ENCODE data around the gene LBH.

DNA sequence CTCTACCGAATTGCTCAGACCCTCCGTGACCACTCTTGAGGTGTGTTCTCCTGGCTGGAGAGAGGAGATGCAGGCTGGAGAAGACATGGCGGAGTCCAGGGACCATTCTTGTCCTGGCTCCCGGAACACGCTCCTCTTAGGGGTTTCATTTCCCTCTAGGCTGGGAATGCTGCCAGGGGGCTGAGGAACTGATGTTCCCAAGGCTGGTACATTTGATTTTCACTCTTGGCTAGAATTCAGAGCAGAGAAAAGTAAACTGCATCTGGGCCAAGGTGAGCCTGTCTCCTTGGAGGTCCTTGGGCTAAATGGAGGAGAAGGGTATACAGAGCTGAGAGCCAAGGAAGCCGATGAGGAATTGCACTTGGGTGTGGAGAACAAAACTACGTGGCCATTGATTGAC is 28.2 kb upstream of the LBH start:
- TF ChIP-seq MAX (IDR thresholded peaks at IDR 0.05) = no peak
- no peak for TF ChIP-seq POLR2A (IDR thresholded peaks at IDR 0.05; ENCODE audit: borderline replicate concordance, extremely low read depth, insufficient read depth, insufficient read length)
- TF ChIP-seq SIN3A (IDR thresholded peaks at IDR 0.05; ENCODE audit: low read depth) = no peak
- TF ChIP-seq, protein P1, sequence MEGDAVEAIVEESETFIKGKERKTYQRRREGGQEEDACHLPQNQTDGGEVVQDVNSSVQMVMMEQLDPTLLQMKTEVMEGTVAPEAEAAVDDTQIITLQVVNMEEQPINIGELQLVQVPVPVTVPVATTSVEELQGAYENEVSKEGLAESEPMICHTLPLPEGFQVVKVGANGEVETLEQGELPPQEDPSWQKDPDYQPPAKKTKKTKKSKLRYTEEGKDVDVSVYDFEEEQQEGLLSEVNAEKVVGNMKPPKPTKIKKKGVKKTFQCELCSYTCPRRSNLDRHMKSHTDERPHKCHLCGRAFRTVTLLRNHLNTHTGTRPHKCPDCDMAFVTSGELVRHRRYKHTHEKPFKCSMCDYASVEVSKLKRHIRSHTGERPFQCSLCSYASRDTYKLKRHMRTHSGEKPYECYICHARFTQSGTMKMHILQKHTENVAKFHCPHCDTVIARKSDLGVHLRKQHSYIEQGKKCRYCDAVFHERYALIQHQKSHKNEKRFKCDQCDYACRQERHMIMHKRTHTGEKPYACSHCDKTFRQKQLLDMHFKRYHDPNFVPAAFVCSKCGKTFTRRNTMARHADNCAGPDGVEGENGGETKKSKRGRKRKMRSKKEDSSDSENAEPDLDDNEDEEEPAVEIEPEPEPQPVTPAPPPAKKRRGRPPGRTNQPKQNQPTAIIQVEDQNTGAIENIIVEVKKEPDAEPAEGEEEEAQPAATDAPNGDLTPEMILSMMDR (IDR thresholded peaks at IDR 0.05 in 2 of 3, conservative IDR thresholded peaks at IDR 0.05 in 1 of 3; ENCODE audit: borderline replicate concordance in 1 of 3, insufficient read depth in 1 of 3, low read depth in 2 of 3, low read length in 2 of 3) = no peak
- no peak for TF ChIP-seq POLR2AphosphoS5 (IDR thresholded peaks at IDR 0.05; ENCODE audit: low read depth, low read length)
- TF ChIP-seq RAD21 (IDR thresholded peaks at IDR 0.05; ENCODE audit: low read depth) = no peak
- no peak for TF ChIP-seq SP1 (IDR thresholded peaks at IDR 0.05; ENCODE audit: low read depth)
